HG03108 (cell line): Measurements from ENCODE around the gene ELANE.
"Not testable (repeated sequence)": the region's sequence is repeated elsewhere in the genome, so short reads cannot be mapped to it uniquely, and the experiment has no call there.

Experiments used
- ATAC-seq: cut with Tn5 transposase; IDR thresholded peaks from one replicate; pipeline ENCODE4 v1.9.1; 2021; ENCODE audit warnings: moderate library complexity; ENCODE audit not compliant: unreplicated experiment

ELANE gene

GRCh38 chr19:876780-877314 lies 24.7 kb downstream of the ELANE start:
- ATAC-seq = no peak

- not testable (repeated sequence) for ATAC-seq
Measured at GRCh38 chr19:877992-878660, 26.0 kb downstream of the ELANE start.

GRCh38 chr19:878751-879561 lies 26.9 kb downstream of the ELANE start:
- not testable (repeated sequence) for ATAC-seq

GRCh38 chr19:879711-880438 lies 27.8 kb downstream of the ELANE start:
- ATAC-seq = no peak

- ATAC-seq = no peak
Measured at GRCh38 chr19:881385-882071, 29.4 kb downstream of the ELANE start.

GRCh38 chr19:882871-883497 lies 30.9 kb downstream of the ELANE start:
- no peak for ATAC-seq

GRCh38 chr19:883661-884211 lies 31.6 kb downstream of the ELANE start:
- no peak for ATAC-seq

GRCh38 chr19:884420-885211 lies 32.5 kb downstream of the ELANE start:
- ATAC-seq = no peak

- no peak for ATAC-seq
Measured at GRCh38 chr19:885536-886224, 33.6 kb downstream of the ELANE start.

- no peak for ATAC-seq
Measured at GRCh38 chr19:887072-887471, 35.0 kb downstream of the ELANE start.

GRCh38 chr19:887599-887998 lies 35.5 kb downstream of the ELANE start:
- ATAC-seq = no peak

GRCh38 chr19:888581-889385 lies 36.7 kb downstream of the ELANE start:
- no peak for ATAC-seq

GRCh38 chr19:889662-890295 lies 37.7 kb downstream of the ELANE start:
- no peak for ATAC-seq

GRCh38 chr19:890831-891230 lies 38.7 kb downstream of the ELANE start:
- no peak for ATAC-seq

GRCh38 chr19:891421-892200 lies 39.5 kb downstream of the ELANE start:
- ATAC-seq = not testable (repeated sequence)

- no peak for ATAC-seq
Measured at GRCh38 chr19:892243-892893, 40.3 kb downstream of the ELANE start.
